T-helper 2 cell treated with Interferon-gamma antibody and Interleukin-4, amounts not matched to agents 5 μg/mL and 100 μg/mL, for 36 hours (primary cell): ENCODE measurements around the gene C7.
"Not testable (repeated sequence)": the region's sequence is repeated elsewhere in the genome, so short reads cannot be mapped to it uniquely, and the experiment has no call there.

Experiments
- DNase-seq: peaks from one replicate; pipeline ENCODE4 v3.0.0; 2021; ENCODE audit warnings: low spot score
- H3K27ac Mint-ChIP-seq: one replicate; pipeline ENCODE4 v1.8.0; 2021; ENCODE audit warnings: mild to moderate bottlenecking, mixed read lengths
- H3K27me3 Mint-ChIP-seq: one replicate; pipeline ENCODE4 v1.8.0; 2021; ENCODE audit warnings: low read depth, mixed read lengths
- H3K36me3 Mint-ChIP-seq: one replicate; pipeline ENCODE4 v1.8.0; 2021; ENCODE audit warnings: low read depth, mixed read lengths
- H3K4me1 Mint-ChIP-seq: one replicate; pipeline ENCODE4 v1.8.0; 2021; ENCODE audit warnings: low read depth, mixed read lengths
- H3K4me3 Mint-ChIP-seq: one replicate; pipeline ENCODE4 v1.8.0; 2022; ENCODE audit warnings: mild to moderate bottlenecking, moderate library complexity, mixed read lengths
- H3K9me3 Mint-ChIP-seq: one replicate; pipeline ENCODE4 v1.8.0; 2021; ENCODE audit warnings: mixed read lengths

Gene C7

GRCh38 chr5:40895440-40896425 lies 13.6 kb upstream of the C7 start:
- H3K36me3 Mint-ChIP-seq, H3K27ac Mint-ChIP-seq, H3K4me3 Mint-ChIP-seq: not testable (repeated sequence)

GRCh38 chr5:40904205-40904993 lies 4.9 kb upstream of the C7 start:
- no peak overlapping the region for H3K27ac Mint-ChIP-seq

More at GRCh38 chr5:40895440-40896425, 13.6 kb upstream of the C7 start:
- H3K9me3 Mint-ChIP-seq, H3K4me1 Mint-ChIP-seq, DNase-seq, H3K27me3 Mint-ChIP-seq: not testable (repeated sequence)

GRCh38 chr5:40904994-40905306 lies 4.3 kb upstream of the C7 start:
- peaks cover 1% of the 10 kb centered on the region for H3K4me1 Mint-ChIP-seq
- no peak overlapping the region for H3K27ac Mint-ChIP-seq
- no peaks in the 10 kb centered on the region for H3K9me3 Mint-ChIP-seq
- no peak overlapping the region for H3K4me3 Mint-ChIP-seq
- DNase-seq, result no peak
- no peaks in the 10 kb centered on the region for H3K36me3 Mint-ChIP-seq
- H3K27me3 Mint-ChIP-seq, result peaks cover 13% of the 10 kb centered on the region

More at GRCh38 chr5:40904205-40904993, 4.9 kb upstream of the C7 start:
- no peaks in the 10 kb centered on the region for H3K36me3 Mint-ChIP-seq
- H3K27me3 Mint-ChIP-seq, result peaks cover 13% of the 10 kb centered on the region
- H3K9me3 Mint-ChIP-seq, result no peaks in the 10 kb centered on the region
- DNase-seq, result no peak
- H3K4me1 Mint-ChIP-seq, result peaks cover 1% of the 10 kb centered on the region
- no peak overlapping the region for H3K4me3 Mint-ChIP-seq

DNA sequence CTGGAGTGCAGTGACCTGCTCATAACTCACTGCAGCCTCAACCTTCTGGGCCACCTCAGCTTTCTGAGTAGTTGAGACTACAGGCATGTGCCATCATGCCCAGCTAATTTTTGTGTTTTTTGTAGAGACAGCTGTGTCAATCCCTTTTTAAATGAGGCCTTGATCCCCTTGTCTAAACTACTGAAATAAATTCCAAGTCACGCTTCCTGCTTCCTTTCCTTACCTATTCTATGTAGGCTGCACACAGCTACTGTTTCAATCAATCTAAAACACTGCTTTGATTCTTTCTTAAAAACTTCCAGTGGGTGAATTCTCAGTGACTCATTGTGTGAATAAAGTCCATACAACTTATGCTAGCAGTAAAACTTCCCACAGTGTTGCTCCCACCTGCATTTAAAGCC lies 2.9 kb upstream of the C7 start:
- Mint-ChIP-seq H3K27me3 (peaks cover 13% of the 10 kb centered on the region), H3K27ac (no peak overlapping the region), H3K36me3 (no peaks in the 10 kb centered on the region), H3K4me3 (no peak overlapping the region), H3K9me3 (no peaks in the 10 kb centered on the region), H3K4me1 (peaks cover 1% of the 10 kb centered on the region)
- DNase-seq, result no peak

DNA sequence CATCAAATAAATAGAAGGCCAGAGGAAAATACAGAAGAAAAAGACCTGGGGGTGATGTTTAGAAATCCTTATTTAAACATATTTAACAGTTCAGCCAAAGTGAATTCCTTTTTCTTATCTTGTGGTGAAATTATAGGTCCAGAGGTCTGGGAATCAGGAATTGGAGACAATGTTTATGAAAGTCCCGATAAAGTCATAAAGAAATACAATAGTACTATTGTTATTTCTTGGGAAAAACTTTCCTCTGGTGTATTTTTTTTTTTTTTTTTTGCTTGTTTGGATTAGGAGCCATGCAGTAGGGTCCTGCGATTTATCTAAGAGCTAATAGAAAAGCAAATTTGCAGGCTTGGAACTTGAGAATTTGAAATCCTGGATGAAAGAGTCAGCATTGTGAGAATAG lies 426 bp downstream of the C7 start:
- Mint-ChIP-seq H3K4me1 (peaks cover 1% of the 10 kb centered on the region), H3K4me3 (no peak overlapping the region), H3K27ac (no peak overlapping the region), H3K9me3 (no peaks in the 10 kb centered on the region), H3K36me3 (no peaks in the 10 kb centered on the region), H3K27me3 (peaks cover 11% of the 10 kb centered on the region)
- DNase-seq, result no peak

- Mint-ChIP-seq H3K36me3 (no peaks in the 10 kb centered on the region), H3K27me3 (peaks cover 7% of the 10 kb centered on the region), H3K4me3 (no peak overlapping the region), H3K4me1 (no peaks in the 10 kb centered on the region), H3K9me3 (no peaks in the 10 kb centered on the region), H3K27ac (no peak overlapping the region)
- no peak for DNase-seq
These were observed 2.0 kb downstream of the C7 start for GRCh38 chr5:40911266-40911665.

GRCh38 chr5:40914835-40915234 lies 5.5 kb downstream of the C7 start:
- Mint-ChIP-seq H3K27me3 (peaks cover 2% of the 10 kb centered on the region), H3K4me1 (no peaks in the 10 kb centered on the region), H3K4me3 (no peak overlapping the region), H3K9me3 (no peaks in the 10 kb centered on the region), H3K27ac (no peak overlapping the region), H3K36me3 (no peaks in the 10 kb centered on the region)
- no peak for DNase-seq

DNA sequence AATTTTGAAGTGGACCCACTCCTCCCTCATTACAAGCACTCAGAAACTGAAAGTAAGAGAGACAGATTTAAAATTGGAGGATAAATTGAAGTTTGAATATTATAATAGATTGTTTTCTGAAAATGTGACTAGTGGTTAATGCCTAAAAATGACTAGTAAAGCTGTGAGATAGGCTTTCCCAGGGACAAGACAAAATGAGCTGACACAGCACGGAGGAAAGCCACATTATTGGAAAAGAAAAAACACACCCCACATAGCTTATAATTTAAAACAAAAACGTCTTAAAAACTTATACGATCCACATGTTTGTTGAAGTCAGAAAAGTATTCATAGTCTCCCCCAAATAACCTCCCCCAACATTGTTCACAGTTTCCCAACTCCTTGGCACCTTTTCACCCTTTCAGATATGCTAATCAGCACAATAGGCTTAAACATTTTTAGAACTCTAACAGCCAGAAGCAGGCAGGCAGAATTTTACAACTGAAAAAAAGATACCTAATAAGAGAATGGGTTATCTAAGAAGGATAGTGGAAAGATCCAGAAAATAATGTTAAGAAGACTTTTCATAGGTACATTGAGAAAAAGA lies 6.1 kb downstream of the C7 start:
- Mint-ChIP-seq H3K4me1 (no peaks in the 10 kb centered on the region), H3K4me3 (no peak overlapping the region), H3K36me3 (no peaks in the 10 kb centered on the region), H3K27me3 (peaks cover 2% of the 10 kb centered on the region), H3K27ac (no peak overlapping the region), H3K9me3 (no peaks in the 10 kb centered on the region)
- no peak for DNase-seq

DNA sequence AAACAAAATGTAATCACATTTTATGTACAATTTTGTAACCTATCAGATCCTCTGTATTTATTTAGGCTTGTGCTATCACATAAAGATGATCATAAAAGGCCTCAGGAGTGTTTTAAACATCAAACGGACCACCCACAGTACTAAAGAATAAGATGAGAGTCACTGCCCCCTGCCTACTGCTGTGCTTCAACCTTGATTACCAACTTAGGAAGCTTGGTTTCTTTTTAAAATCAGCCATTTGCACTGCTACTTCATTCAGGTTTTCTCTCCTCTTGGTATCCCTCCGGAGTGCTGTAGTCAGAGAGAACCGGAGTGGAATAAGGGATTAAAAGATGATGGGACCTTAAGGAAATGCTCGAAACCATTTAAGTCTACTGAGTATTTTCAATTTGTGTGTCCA lies 6.9 kb downstream of the C7 start:
- Mint-ChIP-seq H3K9me3 (no peaks in the 10 kb centered on the region), H3K27me3 (peaks cover 2% of the 10 kb centered on the region), H3K4me3 (no peak overlapping the region), H3K27ac (no peak overlapping the region), H3K4me1 (no peaks in the 10 kb centered on the region), H3K36me3 (no peaks in the 10 kb centered on the region)
- no peak for DNase-seq

- no peaks in the 10 kb centered on the region for H3K36me3 Mint-ChIP-seq
- DNase-seq, result no peak
- no peak overlapping the region for H3K4me3 Mint-ChIP-seq
These were observed 19.7 kb downstream of the C7 start for GRCh38 chr5:40928886-40929448.

DNA sequence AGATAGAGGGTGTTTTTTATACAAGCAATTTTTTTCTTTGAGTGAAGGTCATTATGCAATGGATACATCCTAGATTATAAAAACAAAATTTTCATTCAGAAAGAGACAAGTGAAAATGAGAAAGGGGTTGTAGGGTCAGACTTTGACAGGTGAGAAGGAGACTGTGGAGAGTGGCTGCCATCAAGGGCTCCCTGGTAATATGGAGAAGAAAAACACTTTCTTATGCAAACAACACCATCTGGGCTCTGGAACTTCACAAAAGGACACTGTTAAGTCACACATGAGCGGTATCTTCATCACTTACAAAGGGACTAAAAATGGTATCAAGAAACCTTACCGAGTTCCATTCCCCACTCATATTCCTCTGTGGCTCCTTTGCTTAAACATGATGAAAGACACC lies 23.5 kb downstream of the C7 start:
- Mint-ChIP-seq H3K9me3 (no peaks in the 10 kb centered on the region), H3K36me3 (no peaks in the 10 kb centered on the region), H3K27ac (no peak overlapping the region), H3K27me3 (peaks cover 5% of the 10 kb centered on the region), H3K4me1 (no peaks in the 10 kb centered on the region), H3K4me3 (no peak overlapping the region)
- DNase-seq, result no peak

More at GRCh38 chr5:40928886-40929448, 19.7 kb downstream of the C7 start:
- H3K4me1 Mint-ChIP-seq, result no peaks in the 10 kb centered on the region
- no peak overlapping the region for H3K27ac Mint-ChIP-seq
- peaks cover 15% of the 10 kb centered on the region for H3K9me3 Mint-ChIP-seq
- no peaks in the 10 kb centered on the region for H3K27me3 Mint-ChIP-seq

GRCh38 chr5:40937075-40937474 lies 27.8 kb downstream of the C7 start:
- Mint-ChIP-seq H3K4me1 (no peaks in the 10 kb centered on the region), H3K27me3 (peaks cover 5% of the 10 kb centered on the region), H3K4me3 (no peak overlapping the region), H3K36me3 (no peaks in the 10 kb centered on the region), H3K27ac (no peak overlapping the region), H3K9me3 (no peaks in the 10 kb centered on the region)
- DNase-seq, result no peak

DNA sequence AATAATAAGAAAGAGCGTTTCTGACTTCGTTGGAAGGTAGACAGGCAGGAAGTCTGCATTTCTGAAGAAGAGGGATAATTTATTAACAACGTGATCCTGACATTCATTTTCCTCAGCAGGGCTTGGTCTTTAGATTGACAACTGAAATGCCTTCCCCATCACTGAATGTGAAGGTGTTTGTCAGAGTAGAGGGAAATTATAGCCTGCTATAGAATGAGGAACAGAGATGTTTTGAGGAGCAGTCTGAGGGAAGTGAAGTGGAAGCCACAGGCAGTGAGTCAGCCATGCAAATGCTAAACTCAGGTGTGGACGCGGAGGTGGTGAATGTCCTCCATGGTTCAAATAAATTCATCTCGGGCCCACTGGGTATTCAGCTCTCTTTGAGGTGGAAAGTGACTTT lies 30.5 kb downstream of the C7 start:
- peaks cover 5% of the 10 kb centered on the region for H3K27me3 Mint-ChIP-seq
- H3K4me3 Mint-ChIP-seq, result no peak overlapping the region
- H3K9me3 Mint-ChIP-seq, result no peaks in the 10 kb centered on the region
- DNase-seq, result no peak
- H3K36me3 Mint-ChIP-seq, result no peaks in the 10 kb centered on the region
- H3K4me1 Mint-ChIP-seq, result no peaks in the 10 kb centered on the region
- no peak overlapping the region for H3K27ac Mint-ChIP-seq

DNA sequence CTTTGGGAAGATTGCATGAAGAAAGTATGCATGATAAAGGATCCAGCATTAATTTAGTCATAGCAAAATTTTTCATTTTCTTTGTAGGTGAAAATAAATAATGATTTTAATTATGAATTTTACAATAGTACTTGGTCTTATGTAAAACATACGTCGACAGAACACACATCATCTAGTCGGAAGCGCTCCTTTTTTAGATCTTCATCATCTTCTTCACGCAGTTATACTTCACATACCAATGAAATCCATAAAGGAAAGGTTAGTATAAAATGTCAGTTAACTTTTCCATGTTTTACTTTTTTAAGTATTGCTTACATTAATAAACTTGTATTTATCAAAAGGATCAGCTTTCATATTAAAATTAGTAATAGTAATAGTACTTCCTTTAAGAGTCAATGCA lies 35.8 kb downstream of the C7 start:
- Mint-ChIP-seq H3K36me3 (no peaks in the 10 kb centered on the region), H3K9me3 (no peaks in the 10 kb centered on the region), H3K4me1 (no peaks in the 10 kb centered on the region), H3K4me3 (no peak overlapping the region), H3K27ac (no peak overlapping the region), H3K27me3 (peaks cover 3% of the 10 kb centered on the region)
- no peak for DNase-seq
